Body of pancreas (tissue), 4 donors: ENCODE data around the gene NRIP3.
"Not testable (repeated sequence)": the region's sequence is repeated elsewhere in the genome, so short reads cannot be mapped to it uniquely, and the experiment has no call there.

Experiments
- CTCF ChIP-seq, 7 experiments: fragments of 450-650 bp in 4 of 7; fragments of 200-600 bp in 3 of 7; sonication (generic) in 3 of 7; IDR thresholded peaks; one replicate each; pipeline ENCODE4 v1.5.1; 2016 to 2019; ENCODE audit warnings: antibody characterized with exemption in 7 of 7
- POLR2A ChIP-seq, 3 donors: fragments of 450-650 bp; IDR thresholded peaks; one replicate each; pipeline ENCODE4 v1.6.1; 2016; ENCODE audit warnings: antibody characterized with exemption in 3 of 3, mild to moderate bottlenecking in 2 of 3

GRCh38 chr11:9009538-9009937, 5.7 kb upstream of the NRIP3 start:
- not testable (repeated sequence) for TF ChIP-seq CTCF, POLR2A (IDR thresholded peaks at IDR 0.05)
